Measurements from ENCODE around the gene SIGLEC5. TPM values are rescaled to one million over a fixed set of nuclear protein-coding genes. Genes with fewer than 3 reads are reported as not detected.

The SIGLEC5 gene
- polyA plus RNA-seq, 1 of the 3 experiments (the other 2 are of a cell fraction), result not detected

DNA sequence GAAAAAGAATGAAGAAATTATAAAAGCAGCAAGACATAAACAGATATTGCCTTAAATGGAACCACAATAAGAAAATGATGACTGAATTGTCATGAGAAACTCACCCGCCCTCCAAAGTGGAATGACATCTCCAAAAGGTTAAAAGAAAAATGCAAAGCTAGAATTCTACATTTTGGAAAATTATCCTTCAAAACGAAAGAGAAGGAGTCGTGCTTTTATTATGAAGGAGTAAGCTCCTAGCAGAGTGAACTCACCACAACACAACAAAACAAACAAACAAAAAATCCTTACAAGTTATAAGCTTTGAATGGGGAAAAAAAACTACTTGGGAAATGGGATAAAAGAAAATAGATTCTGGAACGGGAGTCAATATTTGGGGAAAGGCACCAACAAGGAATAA, 9.7 kb upstream of the SIGLEC5 start:
- DNase-seq, result no peak
- POLR2A ChIA-PET, result no interaction called here
- Histone ChIP-seq H3F3A (replicated peaks; ENCODE audit: insufficient read depth) (no peaks in the 10 kb centered on the region), H3K27me3 (ENCODE audit: insufficient read depth) (peaks cover 23% of the 10 kb centered on the region; the same call in 1 of the 2 replicates), H3K4me2 (no peak overlapping the region), H4K20me1 (ENCODE audit: insufficient read depth) (no peaks in the 10 kb centered on the region), H3K27ac (ENCODE audit: low read depth in 2 of 2, low read length in 1 of 2) (no peak overlapping the region), H3K79me2 (ENCODE audit: insufficient read depth) (no peaks in the 10 kb centered on the region), H3K9me2 (no peaks in the 10 kb centered on the region), H3K9me3 (no peaks in the 10 kb centered on the region), H2AFZ (ENCODE audit: low read depth) (no peak overlapping the region), H3K36me3 (replicated peaks in 1 of 2; ENCODE audit: control insufficient read depth in 1 of 2, insufficient read depth in 2 of 2, low read length in 1 of 2) (no peaks in the 10 kb centered on the region), H3K9ac (no peak overlapping the region), H3K4me3 (ENCODE audit: low read depth in 2 of 2, low read length in 1 of 2) (no peak overlapping the region), H3K4me1 (ENCODE audit: control insufficient read depth in 1 of 2, insufficient read depth in 2 of 2, low read depth in 1 of 2, low read length in 1 of 2) (no peaks in the 10 kb centered on the region)
- whole genome bisulfite sequencing (ENCODE audit: low lambda C conversion rate), result 1% methylated on average over 4 of the region's 4 CpGs
- TF ChIP-seq RFX5 (IDR thresholded peaks at IDR 0.05; ENCODE audit: low read length) (no peak), TAF1 (IDR thresholded peaks at IDR 0.05; ENCODE audit: borderline replicate concordance, low read depth, low read length) (no peak), JUND (IDR thresholded peaks at IDR 0.05) (no peak), GABPA (IDR thresholded peaks at IDR 0.05; ENCODE audit: low read depth) (no peak)
- CTCF ChIA-PET, result interaction anchor here (0.9 to 3.6 kb wide), 2 partner anchors 18 to 22 kb away, joined by 3 to 17 read pairs; no protein-coding TSS in a partner anchor

DNA sequence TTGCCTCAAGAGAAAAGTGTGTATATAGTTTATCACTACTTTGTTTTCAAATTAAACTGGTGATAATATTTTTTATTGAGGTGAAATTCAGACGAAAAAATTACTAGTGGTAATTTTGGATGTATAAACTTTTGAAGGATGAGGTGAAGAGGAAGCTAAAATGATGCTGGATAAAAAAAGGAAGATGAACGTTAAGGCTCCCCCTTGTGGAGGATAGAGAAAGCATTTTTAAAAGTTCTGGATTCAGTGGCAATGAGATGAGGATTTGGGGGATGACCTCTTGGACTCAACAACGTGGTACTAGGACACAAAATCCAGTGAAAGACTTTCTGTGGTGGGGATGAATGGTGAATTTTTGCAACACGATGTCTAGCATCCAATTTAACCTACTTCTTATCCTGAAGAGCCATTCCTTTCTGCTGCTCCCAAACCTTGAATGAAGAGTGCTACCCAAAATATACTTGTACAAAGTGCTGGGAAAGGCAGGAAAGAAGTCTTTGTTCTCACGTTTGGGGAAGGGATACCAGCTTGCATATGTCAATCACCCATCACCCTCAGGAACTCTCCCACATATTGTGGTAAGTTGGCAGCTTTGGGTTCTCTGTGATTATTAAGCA, 7.3 kb upstream of the SIGLEC5 start:
- no peak overlapping the region for H3K4me3 ChIP-seq (ENCODE audit: low read depth in 2 of 2, low read length in 1 of 2)
- TF ChIP-seq, protein P1, sequence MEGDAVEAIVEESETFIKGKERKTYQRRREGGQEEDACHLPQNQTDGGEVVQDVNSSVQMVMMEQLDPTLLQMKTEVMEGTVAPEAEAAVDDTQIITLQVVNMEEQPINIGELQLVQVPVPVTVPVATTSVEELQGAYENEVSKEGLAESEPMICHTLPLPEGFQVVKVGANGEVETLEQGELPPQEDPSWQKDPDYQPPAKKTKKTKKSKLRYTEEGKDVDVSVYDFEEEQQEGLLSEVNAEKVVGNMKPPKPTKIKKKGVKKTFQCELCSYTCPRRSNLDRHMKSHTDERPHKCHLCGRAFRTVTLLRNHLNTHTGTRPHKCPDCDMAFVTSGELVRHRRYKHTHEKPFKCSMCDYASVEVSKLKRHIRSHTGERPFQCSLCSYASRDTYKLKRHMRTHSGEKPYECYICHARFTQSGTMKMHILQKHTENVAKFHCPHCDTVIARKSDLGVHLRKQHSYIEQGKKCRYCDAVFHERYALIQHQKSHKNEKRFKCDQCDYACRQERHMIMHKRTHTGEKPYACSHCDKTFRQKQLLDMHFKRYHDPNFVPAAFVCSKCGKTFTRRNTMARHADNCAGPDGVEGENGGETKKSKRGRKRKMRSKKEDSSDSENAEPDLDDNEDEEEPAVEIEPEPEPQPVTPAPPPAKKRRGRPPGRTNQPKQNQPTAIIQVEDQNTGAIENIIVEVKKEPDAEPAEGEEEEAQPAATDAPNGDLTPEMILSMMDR (IDR thresholded peaks at IDR 0.05), result peak; percentile 58
- peak; percentile 13; the same call in 1 of the 2 replicates for TF ChIP-seq SMC3 (IDR thresholded peaks at IDR 0.05; ENCODE audit: low read depth, low read length)
- no peak for TF ChIP-seq RXRA (IDR thresholded peaks at IDR 0.05; ENCODE audit: borderline replicate concordance, low read depth)
- CTCF ChIA-PET, result interaction anchor here (0.6 to 1.8 kb wide), 10 partner anchors 11 to 177 kb away, joined by 3 to 8 read pairs (median 4); no protein-coding TSS in a partner anchor
- H3K27ac ChIP-seq (ENCODE audit: low read depth in 2 of 2, low read length in 1 of 2), result no peak overlapping the region
- no peaks in the 10 kb centered on the region for H3K9me3 ChIP-seq
- H3K79me2 ChIP-seq (ENCODE audit: insufficient read depth), result no peaks in the 10 kb centered on the region
- no peaks in the 10 kb centered on the region for H3K9me2 ChIP-seq
- H4K20me1 ChIP-seq (ENCODE audit: insufficient read depth), result no peaks in the 10 kb centered on the region
- peaks cover 13% of the 10 kb centered on the region; the same call in 1 of the 2 replicates for H3K27me3 ChIP-seq (ENCODE audit: insufficient read depth)
- under 1% methylated on average over 5 of the region's 5 CpGs for WGBS (ENCODE audit: low lambda C conversion rate)
- POLR2A ChIA-PET, result no interaction called here
- H2AFZ ChIP-seq (ENCODE audit: low read depth), result no peak overlapping the region
- no peaks in the 10 kb centered on the region for H3K36me3 ChIP-seq (replicated peaks in 1 of 2; ENCODE audit: control insufficient read depth in 1 of 2, insufficient read depth in 2 of 2, low read length in 1 of 2)
- DNase-seq, result peak; percentile 33
- H3K4me1 ChIP-seq (ENCODE audit: control insufficient read depth in 1 of 2, insufficient read depth in 2 of 2, low read depth in 1 of 2, low read length in 1 of 2), result no peaks in the 10 kb centered on the region
- no peak overlapping the region for H3K4me2 ChIP-seq
- H3K9ac ChIP-seq, result no peak overlapping the region
- no peaks in the 10 kb centered on the region for H3F3A ChIP-seq (replicated peaks; ENCODE audit: insufficient read depth)

- Histone ChIP-seq H3K4me3 (ENCODE audit: low read depth in 2 of 2, low read length in 1 of 2) (no peak overlapping the region), H3K36me3 (replicated peaks in 1 of 2; ENCODE audit: control insufficient read depth in 1 of 2, insufficient read depth in 2 of 2, low read length in 1 of 2) (no peaks in the 10 kb centered on the region), H3K9ac (no peak overlapping the region), H4K20me1 (ENCODE audit: insufficient read depth) (no peaks in the 10 kb centered on the region), H3K9me2 (no peaks in the 10 kb centered on the region), H3K4me1 (ENCODE audit: control insufficient read depth in 1 of 2, insufficient read depth in 2 of 2, low read depth in 1 of 2, low read length in 1 of 2) (no peaks in the 10 kb centered on the region), H3K4me2 (no peak overlapping the region), H3F3A (replicated peaks; ENCODE audit: insufficient read depth) (no peaks in the 10 kb centered on the region), H3K27ac (ENCODE audit: low read depth in 2 of 2, low read length in 1 of 2) (no peak overlapping the region), H3K27me3 (ENCODE audit: insufficient read depth) (peaks cover 43% of the 10 kb centered on the region; the same call in 1 of the 2 replicates), H2AFZ (ENCODE audit: low read depth) (no peak overlapping the region), H3K79me2 (ENCODE audit: insufficient read depth) (no peaks in the 10 kb centered on the region), H3K9me3 (no peaks in the 10 kb centered on the region)
- CTCF ChIA-PET, result interaction anchor here (1.9 kb wide), 1 partner anchor 25 kb away, joined by 5 read pairs; no protein-coding TSS in a partner anchor
- POLR2A ChIA-PET, result no interaction called here
- DNase-seq, result no peak
- TF ChIP-seq FOXM1 (IDR thresholded peaks at IDR 0.05; ENCODE audit: low read depth), result no peak
- no peak for TF ChIP-seq JUND (IDR thresholded peaks at IDR 0.05)
- TF ChIP-seq GATA2 (CRISPR knock-in tag; IDR thresholded peaks at IDR 0.05), result no peak
- no peak for TF ChIP-seq MAX (IDR thresholded peaks at IDR 0.05; ENCODE audit: low read depth)
- TF ChIP-seq GABPA (IDR thresholded peaks at IDR 0.05; ENCODE audit: low read depth), result no peak
- TF ChIP-seq TEAD4 (IDR thresholded peaks at IDR 0.05; ENCODE audit: borderline replicate concordance, insufficient read depth), result no peak
- TF ChIP-seq YY1 (IDR thresholded peaks at IDR 0.05; ENCODE audit: low read depth), result no peak
- no peak for TF ChIP-seq CHD2 (IDR thresholded peaks at IDR 0.05; ENCODE audit: low read length, partially characterized antibody)
- WGBS (ENCODE audit: low lambda C conversion rate), result 0% methylated on average over 5 of the region's 5 CpGs
Observed at GRCh38 chr19:51632126-51632525, 1.9 kb upstream of the SIGLEC5 start.
